Panc1 (cell line): Measurements from ENCODE around the gene ARF1. TPM values are rescaled to one million over a fixed set of nuclear protein-coding genes. Genes with fewer than 3 reads are reported as not detected.

Source experiments
- ATAC-seq: fragments of 200-7000 bp; cut with Tn5 transposase; 2 replicates; pipeline ENCODE4 v1.9.1; 2020; ENCODE audit warnings: mild to moderate bottlenecking, moderate library complexity
- BruUV-seq: library from RNA; stranded (reverse); fragments of 400-500 nt; replicated peaks from 2 replicates; lab custom pipeline; 2021; lab: Mats Ljungman, UMichigan
- CTCF ChIA-PET: fragments of 300-600 bp; sonication (Branson Sonifier 250); formaldehyde crosslinking; loops from one replicate; lab custom pipeline; 2022; ENCODE audit warnings: antibody characterized with exemption; lab: Charles Lee
- POLR2A ChIA-PET: fragments of 300-600 bp; sonication (Branson Sonifier 250); formaldehyde crosslinking; loops from one replicate; lab custom pipeline; 2022; ENCODE audit warnings: antibody characterized with exemption; lab: Charles Lee
- DNase-seq: peaks from one replicate; pipeline ENCODE4 v3.0.0-alpha.2; 2010; ENCODE audit warnings: low read depth, low spot score
- H3K27ac ChIP-seq: 2 replicates; pipeline ENCODE4 v1.5.1; 2011; ENCODE audit warnings: mild to moderate bottlenecking, low read length, inconsistent platforms
- H3K27me3 ChIP-seq: fragments of 200-500 bp; sonication (Bioruptor generic); 2 replicates; pipeline ENCODE4 v1.6.0; 2014; ENCODE audit warnings: low read length, inconsistent platforms; ENCODE audit not compliant: control insufficient read depth, insufficient read depth
- H3K36me3 ChIP-seq: fragments of 200-500 bp; sonication (Bioruptor generic); 2 replicates; pipeline ENCODE4 v1.5.1; 2014; ENCODE audit warnings: inconsistent platforms, mild to moderate bottlenecking, low read length, moderate library complexity; ENCODE audit not compliant: control insufficient read depth, insufficient read depth
- H3K4me1 ChIP-seq: 2 replicates; pipeline ENCODE4 v1.5.1; 2011; ENCODE audit warnings: inconsistent platforms, mild to moderate bottlenecking, low read length, moderate library complexity; ENCODE audit not compliant: control insufficient read depth, insufficient read depth
- H3K4me3 ChIP-seq, 2 experiments: 2 replicates each; pipeline ENCODE4 v1.5.1; 2011 to 2012; ENCODE audit warnings: low read depth in 2 of 2, low read length in 2 of 2, mild to moderate bottlenecking in 2 of 2, inconsistent platforms in 1 of 2, moderate library complexity in 1 of 2
- H3K9me3 ChIP-seq: fragments of 200-500 bp; sonication (Bioruptor generic); 2 replicates; pipeline ENCODE4 v1.5.1; 2014; ENCODE audit warnings: low read depth, mild to moderate bottlenecking, inconsistent platforms, low read length, moderate library complexity; ENCODE audit not compliant: control insufficient read depth, insufficient read depth
- POLR2AphosphoS5 ChIP-seq: IDR thresholded peaks from 2 replicates; pipeline ENCODE4 v1.6.1; 2012; ENCODE audit warnings: mild to moderate bottlenecking, low read depth, low read length, moderate library complexity
- SIN3A ChIP-seq: IDR thresholded peaks from 2 replicates; pipeline ENCODE4 v1.6.1; 2012; ENCODE audit warnings: low read depth, mild to moderate bottlenecking, low read length, moderate library complexity, borderline replicate concordance; ENCODE audit not compliant: insufficient read depth
- TCF7L2 ChIP-seq: IDR thresholded peaks from 2 replicates; pipeline ENCODE4 v1.6.1; 2011; ENCODE audit warnings: mild to moderate bottlenecking, low read depth, low read length, inconsistent platforms
- in situ Hi-C: cut with HindIII; loops from 2 replicates; pipeline ENCODE4 v1.10.0; 2016; ENCODE audit warnings: low sequenced_read_pairs, low pct_unique_long_range_greater_than_20kb
- intact Hi-C: fragments of 100-400 bp; cut with micrococcal nuclease; formaldehyde crosslinking; loops from one replicate; pipeline ENCODE4 v1.10.0; 2022; ENCODE audit not compliant: unreplicated experiment
- total RNA-seq: library from RNA; stranded (reverse); gene quantifications from one replicate; pipeline ENCODE4 v1.2.1, GENCODE V29; 2021; ENCODE audit not compliant: unreplicated experiment
- TF ChIP-seq, protein P1 (sequence below), 2 experiments: IDR thresholded peaks; 2 replicates each; pipeline ENCODE4 v1.6.1; 2011 to 2012; ENCODE audit warnings: low read depth in 2 of 2, control low read depth in 1 of 2, low read length in 1 of 2, mild to moderate bottlenecking in 1 of 2, moderate library complexity in 1 of 2; ENCODE audit not compliant: insufficient read depth in 1 of 2
- TF ChIP-seq, protein P2 (sequence below): fragments of 450-650 bp; IDR thresholded peaks from 2 replicates; pipeline ENCODE4 v1.5.1; 2017; ENCODE audit warnings: mild to moderate bottlenecking

The ARF1 gene
- total RNA-seq, 1 experiment from 2014 or later = 321 TPM

DNA sequence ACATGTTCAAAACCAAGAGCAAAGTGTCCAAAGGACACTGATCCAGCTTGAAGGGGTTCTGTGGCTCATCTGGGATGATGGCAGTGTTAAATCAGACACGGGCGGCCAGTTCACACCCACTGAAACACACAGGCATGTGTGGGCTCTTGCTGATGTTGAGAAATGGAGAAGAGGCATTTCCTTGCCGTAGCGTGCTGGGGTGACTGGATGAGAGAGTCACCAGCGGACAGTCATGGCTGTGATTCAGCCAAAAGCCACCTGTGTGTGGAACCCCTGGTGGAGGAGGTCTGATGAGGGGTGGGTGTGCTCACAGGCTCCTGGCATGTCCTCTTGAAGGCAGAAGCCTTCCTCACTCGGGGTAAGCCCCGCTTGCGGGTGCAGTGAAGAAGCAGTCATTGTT, 13.4 kb downstream of the ARF1 start:
- no TSS peak for BruUV-seq
- in situ Hi-C loops (no loop called here), intact Hi-C loops (no loop called here)
- TF ChIP-seq POLR2AphosphoS5 (no peak), TCF7L2 (no peak), SIN3A (no peak)
- TF ChIP-seq, protein P1, sequence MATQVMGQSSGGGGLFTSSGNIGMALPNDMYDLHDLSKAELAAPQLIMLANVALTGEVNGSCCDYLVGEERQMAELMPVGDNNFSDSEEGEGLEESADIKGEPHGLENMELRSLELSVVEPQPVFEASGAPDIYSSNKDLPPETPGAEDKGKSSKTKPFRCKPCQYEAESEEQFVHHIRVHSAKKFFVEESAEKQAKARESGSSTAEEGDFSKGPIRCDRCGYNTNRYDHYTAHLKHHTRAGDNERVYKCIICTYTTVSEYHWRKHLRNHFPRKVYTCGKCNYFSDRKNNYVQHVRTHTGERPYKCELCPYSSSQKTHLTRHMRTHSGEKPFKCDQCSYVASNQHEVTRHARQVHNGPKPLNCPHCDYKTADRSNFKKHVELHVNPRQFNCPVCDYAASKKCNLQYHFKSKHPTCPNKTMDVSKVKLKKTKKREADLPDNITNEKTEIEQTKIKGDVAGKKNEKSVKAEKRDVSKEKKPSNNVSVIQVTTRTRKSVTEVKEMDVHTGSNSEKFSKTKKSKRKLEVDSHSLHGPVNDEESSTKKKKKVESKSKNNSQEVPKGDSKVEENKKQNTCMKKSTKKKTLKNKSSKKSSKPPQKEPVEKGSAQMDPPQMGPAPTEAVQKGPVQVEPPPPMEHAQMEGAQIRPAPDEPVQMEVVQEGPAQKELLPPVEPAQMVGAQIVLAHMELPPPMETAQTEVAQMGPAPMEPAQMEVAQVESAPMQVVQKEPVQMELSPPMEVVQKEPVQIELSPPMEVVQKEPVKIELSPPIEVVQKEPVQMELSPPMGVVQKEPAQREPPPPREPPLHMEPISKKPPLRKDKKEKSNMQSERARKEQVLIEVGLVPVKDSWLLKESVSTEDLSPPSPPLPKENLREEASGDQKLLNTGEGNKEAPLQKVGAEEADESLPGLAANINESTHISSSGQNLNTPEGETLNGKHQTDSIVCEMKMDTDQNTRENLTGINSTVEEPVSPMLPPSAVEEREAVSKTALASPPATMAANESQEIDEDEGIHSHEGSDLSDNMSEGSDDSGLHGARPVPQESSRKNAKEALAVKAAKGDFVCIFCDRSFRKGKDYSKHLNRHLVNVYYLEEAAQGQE (IDR thresholded peaks at IDR 0.05; ENCODE audit: insufficient read depth in 1 of 2, low read depth in 2 of 2, low read length in 1 of 2) = no peak
- TF ChIP-seq, protein P2, sequence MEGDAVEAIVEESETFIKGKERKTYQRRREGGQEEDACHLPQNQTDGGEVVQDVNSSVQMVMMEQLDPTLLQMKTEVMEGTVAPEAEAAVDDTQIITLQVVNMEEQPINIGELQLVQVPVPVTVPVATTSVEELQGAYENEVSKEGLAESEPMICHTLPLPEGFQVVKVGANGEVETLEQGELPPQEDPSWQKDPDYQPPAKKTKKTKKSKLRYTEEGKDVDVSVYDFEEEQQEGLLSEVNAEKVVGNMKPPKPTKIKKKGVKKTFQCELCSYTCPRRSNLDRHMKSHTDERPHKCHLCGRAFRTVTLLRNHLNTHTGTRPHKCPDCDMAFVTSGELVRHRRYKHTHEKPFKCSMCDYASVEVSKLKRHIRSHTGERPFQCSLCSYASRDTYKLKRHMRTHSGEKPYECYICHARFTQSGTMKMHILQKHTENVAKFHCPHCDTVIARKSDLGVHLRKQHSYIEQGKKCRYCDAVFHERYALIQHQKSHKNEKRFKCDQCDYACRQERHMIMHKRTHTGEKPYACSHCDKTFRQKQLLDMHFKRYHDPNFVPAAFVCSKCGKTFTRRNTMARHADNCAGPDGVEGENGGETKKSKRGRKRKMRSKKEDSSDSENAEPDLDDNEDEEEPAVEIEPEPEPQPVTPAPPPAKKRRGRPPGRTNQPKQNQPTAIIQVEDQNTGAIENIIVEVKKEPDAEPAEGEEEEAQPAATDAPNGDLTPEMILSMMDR = no peak
- ATAC-seq (no peak), DNase-seq (no peak)
- H3K9me3 ChIP-seq = peaks cover 3% of the 10 kb centered on the region; the same call in 1 of the 2 replicates
- no peaks in the 10 kb centered on the region for H3K27me3 ChIP-seq
- no peak overlapping the region for H3K4me3 ChIP-seq
- CTCF ChIA-PET = no interaction called here
- peaks cover 6% of the 10 kb centered on the region for H3K36me3 ChIP-seq
- POLR2A ChIA-PET = no interaction called here
- H3K4me1 ChIP-seq = peaks cover 9% of the 10 kb centered on the region; the same call in 1 of the 2 replicates
- no peak overlapping the region for H3K27ac ChIP-seq

DNA sequence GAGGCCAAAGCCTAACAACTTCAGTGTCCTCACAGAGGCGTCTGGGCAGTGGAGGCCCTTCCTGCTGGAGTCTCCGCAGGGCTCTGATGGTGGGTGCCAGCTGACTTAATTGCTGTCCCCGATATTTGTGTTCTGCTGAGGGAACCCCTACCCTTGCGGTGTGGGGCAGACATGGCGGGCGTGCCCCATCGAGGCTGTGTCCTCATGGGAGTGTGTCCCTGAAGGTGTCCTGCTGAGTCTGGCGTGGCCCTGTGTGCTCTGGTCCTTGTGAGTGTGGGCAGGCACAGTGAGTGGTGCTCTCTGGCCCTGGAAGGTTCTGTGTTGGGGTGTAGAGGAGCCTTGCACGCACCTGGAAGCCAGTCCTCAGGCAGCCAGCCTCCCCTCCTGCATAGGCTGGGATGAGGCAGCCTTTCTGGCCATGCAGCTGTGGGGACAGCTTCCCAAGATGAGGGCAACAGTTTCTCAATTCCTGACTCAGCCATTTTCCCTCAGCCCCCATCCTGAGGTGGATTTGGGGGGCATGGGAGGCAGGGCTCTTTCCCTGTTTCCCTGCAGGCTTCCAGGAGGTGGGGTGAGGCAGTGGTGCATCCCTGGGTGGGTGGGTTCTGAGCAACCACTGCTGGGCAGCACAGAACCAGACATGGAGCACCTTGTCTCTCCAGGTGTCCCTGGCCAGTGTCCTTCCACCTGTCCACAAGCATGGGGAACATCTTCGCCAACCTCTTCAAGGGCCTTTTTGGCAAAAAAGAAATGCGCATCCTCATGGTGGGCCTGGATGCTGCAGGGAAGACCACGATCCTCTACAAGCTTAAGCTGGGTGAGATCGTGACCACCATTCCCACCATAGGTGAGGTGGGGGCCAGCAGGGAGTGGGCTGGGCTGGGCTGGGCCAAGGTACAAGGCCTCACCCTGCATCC, 14.2 kb downstream of the ARF1 start:
- DNase-seq (no peak), ATAC-seq (no peak)
- no TSS peak for BruUV-seq
- ChIA-PET POLR2A (no interaction called here), CTCF (no interaction called here)
- in situ Hi-C loops (no loop called here), intact Hi-C loops (no loop called here)
- H3K36me3 ChIP-seq = peaks cover 6% of the 10 kb centered on the region
- H3K27me3 ChIP-seq = no peaks in the 10 kb centered on the region
- H3K9me3 ChIP-seq = peaks cover 3% of the 10 kb centered on the region; the same call in 1 of the 2 replicates
- peaks cover 16% of the 10 kb centered on the region for H3K4me1 ChIP-seq
- H3K27ac ChIP-seq = no peak overlapping the region
- TF ChIP-seq SIN3A (no peak), TCF7L2 (no peak), POLR2AphosphoS5 (no peak)
- TF ChIP-seq, protein P2 = no peak
- TF ChIP-seq, protein P1 (IDR thresholded peaks at IDR 0.05; ENCODE audit: insufficient read depth in 1 of 2, low read depth in 2 of 2, low read length in 1 of 2) = no peak
- no peak overlapping the region for H3K4me3 ChIP-seq
